DND-41 (cell line): Measurements from ENCODE around the gene MIGA2.

ENCODE experiments used
- ATAC-seq: fragments of 200-7000 bp; cut with Tn5 transposase; 3 replicates; pipeline ENCODE4 v1.9.1; 2021; ENCODE audit warnings: low read depth; ENCODE audit not compliant: insufficient read depth
- DNase-seq: peaks from one replicate; pipeline ENCODE4 v3.0.0-alpha.2; 2020
- H2AFZ ChIP-seq: 2 replicates; pipeline ENCODE4 v1.6.0; 2012; ENCODE audit warnings: low read depth, low read length
- H3K27ac ChIP-seq: 2 replicates; pipeline ENCODE4 v1.5.1; 2012; ENCODE audit warnings: low read length, inconsistent platforms
- H3K27me3 ChIP-seq: fragments of 200-600 bp; sonication (generic); 2 replicates; pipeline ENCODE4 v1.6.0; 2012; ENCODE audit warnings: low read length, mild to moderate bottlenecking, inconsistent platforms; ENCODE audit not compliant: insufficient read depth, poor library complexity
- H3K36me3 ChIP-seq: 2 replicates; pipeline ENCODE4 v1.5.1; 2012; ENCODE audit warnings: low read length, inconsistent platforms; ENCODE audit not compliant: insufficient read depth
- H3K4me1 ChIP-seq: 2 replicates; pipeline ENCODE4 v1.5.1; 2012; ENCODE audit warnings: mild to moderate bottlenecking, low read length; ENCODE audit not compliant: insufficient read depth
- H3K4me2 ChIP-seq: 2 replicates; pipeline ENCODE4 v1.6.0; 2012; ENCODE audit warnings: mild to moderate bottlenecking, moderate library complexity, low read length, inconsistent platforms; ENCODE audit not compliant: insufficient read depth
- H3K4me3 ChIP-seq, 2 experiments: fragments of 200-600 bp in 1 of 2; shearing (Covaris generic) in 1 of 2; 2 replicates each; pipeline ENCODE4 v1.5.1; 2012 to 2016; ENCODE audit warnings: inconsistent platforms in 2 of 2, low read length in 2 of 2, mild to moderate bottlenecking in 2 of 2, low read depth in 1 of 2, moderate library complexity in 1 of 2
- H3K79me2 ChIP-seq: 2 replicates; pipeline ENCODE4 v1.6.0; 2012; ENCODE audit warnings: low read length, inconsistent platforms; ENCODE audit not compliant: insufficient read depth
- H3K9ac ChIP-seq: 2 replicates; pipeline ENCODE4 v1.6.0; 2012; ENCODE audit warnings: low read depth, mild to moderate bottlenecking, inconsistent platforms, low read length, moderate library complexity
- H3K9me3 ChIP-seq: 2 replicates; pipeline ENCODE4 v1.5.1; 2012; ENCODE audit warnings: low read length, moderate library complexity, mild to moderate bottlenecking, inconsistent platforms; ENCODE audit not compliant: insufficient read depth, severe bottlenecking
- H4K20me1 ChIP-seq: 2 replicates; pipeline ENCODE4 v1.6.0; 2012; ENCODE audit warnings: low read length; ENCODE audit not compliant: insufficient read depth
- CTCF ChIP-seq: IDR thresholded peaks from 2 replicates; pipeline ENCODE4 v1.5.1; 2012; ENCODE audit warnings: borderline replicate concordance, low read length, moderate library complexity, mild to moderate bottlenecking; ENCODE audit not compliant: poor library complexity, severe bottlenecking; ENCODE audit errors: extremely low read depth
- EZH2 ChIP-seq: IDR thresholded peaks from 3 replicates; pipeline ENCODE4 v1.6.1; 2012; ENCODE audit warnings: borderline replicate concordance, low read depth, mild to moderate bottlenecking, moderate library complexity, low read length, inconsistent platforms; ENCODE audit not compliant: severe bottlenecking

MIGA2 gene

GRCh38 chr9:129068990-129069861 is 32.8 kb downstream of the MIGA2 start:
- no peak overlapping the region for H3K27ac ChIP-seq
- ATAC-seq (peak; percentile 52; the same call in 2 of the 3 replicates), DNase-seq (peak; percentile 20)
- no peaks in the 10 kb centered on the region; the same call in 1 of the 2 replicates for H4K20me1 ChIP-seq
- TF ChIP-seq EZH2 (no peak), CTCF (no peak)
- no peak overlapping the region for H3K4me3 ChIP-seq
- H3K36me3 ChIP-seq: peaks cover 40% of the 10 kb centered on the region
- no peak overlapping the region for H2AFZ ChIP-seq
- no peak overlapping the region for H3K9ac ChIP-seq
- H3K79me2 ChIP-seq: no peaks in the 10 kb centered on the region
- no peak overlapping the region for H3K4me2 ChIP-seq
- H3K9me3 ChIP-seq: no peaks in the 10 kb centered on the region
- no peaks in the 10 kb centered on the region for H3K4me1 ChIP-seq
- no peaks in the 10 kb centered on the region for H3K27me3 ChIP-seq

- no peak for ATAC-seq
- Histone ChIP-seq H3K27me3 (no peaks in the 10 kb centered on the region), H2AFZ (no peak overlapping the region), H3K79me2 (no peaks in the 10 kb centered on the region), H3K9ac (no peak overlapping the region), H3K36me3 (peaks cover 37% of the 10 kb centered on the region), H3K27ac (no peak overlapping the region), H3K4me1 (no peaks in the 10 kb centered on the region), H3K4me3 (no peak overlapping the region), H4K20me1 (no peaks in the 10 kb centered on the region; the same call in 1 of the 2 replicates), H3K9me3 (no peaks in the 10 kb centered on the region), H3K4me2 (no peak overlapping the region)
- DNase-seq: no peak
- TF ChIP-seq CTCF: no peak
- no peak for TF ChIP-seq EZH2
These were observed 33.6 kb downstream of the MIGA2 start for GRCh38 chr9:129069862-129070641.

DNA sequence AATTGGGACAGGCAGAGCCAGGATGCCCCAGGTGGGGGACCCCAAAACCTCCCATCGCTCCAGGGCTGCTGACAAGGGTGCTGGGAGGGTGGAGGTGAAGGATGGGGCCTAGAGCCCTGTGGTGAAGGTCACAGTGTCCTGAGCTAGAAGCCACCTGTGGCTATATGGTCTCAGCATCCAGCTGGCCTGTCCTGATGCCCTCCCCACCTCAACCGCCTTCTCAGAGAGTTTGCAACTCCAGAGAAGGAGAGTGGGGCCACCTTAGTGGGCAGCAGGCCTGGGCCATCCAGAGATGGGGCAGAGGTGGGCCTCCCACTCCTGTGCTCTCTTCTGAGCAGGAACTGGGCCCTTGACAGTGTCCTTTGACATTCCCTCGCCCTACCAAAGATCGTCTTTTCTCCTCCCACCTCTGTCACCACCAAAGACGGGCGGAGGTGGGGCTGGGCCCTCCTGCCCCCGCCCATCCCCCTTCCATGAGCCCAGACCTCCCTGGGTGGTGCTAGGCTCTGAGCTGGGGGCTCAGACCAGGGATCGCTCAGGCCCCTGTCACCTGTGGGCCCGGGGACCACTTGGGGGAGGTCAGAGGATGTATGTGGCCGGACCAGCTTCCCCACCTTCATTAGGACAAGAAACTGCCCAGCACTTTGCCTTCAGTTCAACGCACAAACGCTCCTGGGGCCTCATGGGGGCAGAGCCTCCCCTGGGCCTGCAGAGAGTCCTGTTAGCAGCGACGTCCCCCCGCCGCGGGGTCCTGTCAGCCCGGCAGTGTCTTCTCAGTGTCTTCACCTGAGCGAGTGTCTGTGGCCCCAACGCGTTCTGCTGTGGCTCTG is 34.5 kb downstream of the MIGA2 start:
- H3K79me2 ChIP-seq: no peaks in the 10 kb centered on the region
- H3K9ac ChIP-seq: no peak overlapping the region
- no peaks in the 10 kb centered on the region for H3K4me1 ChIP-seq
- no peaks in the 10 kb centered on the region; the same call in 1 of the 2 replicates for H4K20me1 ChIP-seq
- no peaks in the 10 kb centered on the region for H3K9me3 ChIP-seq
- no peak overlapping the region for H2AFZ ChIP-seq
- no peak for TF ChIP-seq CTCF
- no peak for TF ChIP-seq EZH2
- H3K27me3 ChIP-seq: no peaks in the 10 kb centered on the region
- H3K4me2 ChIP-seq: no peak overlapping the region
- no peak for DNase-seq
- peaks cover 29% of the 10 kb centered on the region for H3K36me3 ChIP-seq
- H3K27ac ChIP-seq: no peak overlapping the region
- no peak for ATAC-seq
- no peak overlapping the region for H3K4me3 ChIP-seq
